Progenitor cell of endocrine pancreas (in vitro differentiated cells): Measurements from ENCODE around the gene PAQR3. TPM values are rescaled to one million over a fixed set of nuclear protein-coding genes. Genes with fewer than 3 reads are reported as not detected.

ENCODE experiments used
- DNase-seq: peaks from one replicate; pipeline ENCODE4 v3.0.0; 2021; ENCODE audit warnings: low spot score; ENCODE audit not compliant: unreplicated experiment
- H3K27ac Mint-ChIP-seq: 2 replicates; pipeline ENCODE4 v1.8.0; 2021; ENCODE audit warnings: mild to moderate bottlenecking, moderate library complexity, mixed read lengths
- H3K27me3 Mint-ChIP-seq: 2 replicates; pipeline ENCODE4 v1.8.0; 2021; ENCODE audit warnings: mixed read lengths
- H3K36me3 Mint-ChIP-seq: 2 replicates; pipeline ENCODE4 v1.8.0; 2022; ENCODE audit warnings: mixed read lengths; ENCODE audit not compliant: insufficient read depth
- H3K4me1 Mint-ChIP-seq: 2 replicates; pipeline ENCODE4 v1.8.0; 2021; ENCODE audit warnings: low read depth, mixed read lengths
- H3K4me3 Mint-ChIP-seq: 2 replicates; pipeline ENCODE4 v1.8.0; 2021; ENCODE audit warnings: low read depth, mild to moderate bottlenecking, moderate library complexity, mixed read lengths
- H3K9me3 Mint-ChIP-seq: 2 replicates; pipeline ENCODE4 v1.8.0; 2021; ENCODE audit warnings: low read depth, mixed read lengths
- total RNA-seq: library from RNA; stranded (reverse); gene quantifications from 2 replicates; pipeline ENCODE4 v1.2.1, GENCODE V29; 2021
- TF ChIP-seq, protein P1 (sequence below): fragments of 200-600 bp; sonication (generic); IDR thresholded peaks from one replicate; pipeline ENCODE4 v1.5.0; 2021; ENCODE audit warnings: antibody characterized with exemption, mild to moderate bottlenecking; ENCODE audit not compliant: unreplicated experiment

The PAQR3 gene
- total RNA-seq, 1 donor from 2014 or later: 16.2 TPM

DNA sequence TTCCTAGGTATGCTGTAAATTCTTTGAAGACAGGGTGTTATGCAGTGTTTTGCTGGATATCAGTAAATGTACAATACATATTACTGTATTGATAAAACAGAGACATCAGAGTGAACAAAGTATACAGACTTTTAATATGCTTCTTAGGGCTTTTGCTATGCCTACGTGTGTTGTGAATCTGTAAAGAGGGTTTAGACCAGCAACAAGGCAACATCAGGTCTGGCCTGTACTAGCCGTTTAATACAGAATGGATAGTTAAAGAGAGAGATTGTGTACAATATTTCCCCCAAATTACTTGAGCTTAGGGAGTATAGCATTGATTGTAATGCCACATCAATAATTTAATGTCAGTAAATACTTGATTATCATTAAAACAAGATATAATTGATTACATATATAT lies 75.2 kb downstream of the PAQR3 start:
- Mint-ChIP-seq H3K36me3 (peaks cover 5% of the 10 kb centered on the region), H3K27me3 (no peaks in the 10 kb centered on the region), H3K4me3 (no peak overlapping the region), H3K27ac (no peak overlapping the region), H3K9me3 (no peaks in the 10 kb centered on the region), H3K4me1 (peaks cover 26% of the 10 kb centered on the region)
- DNase-seq: no peak
- TF ChIP-seq, protein P1, sequence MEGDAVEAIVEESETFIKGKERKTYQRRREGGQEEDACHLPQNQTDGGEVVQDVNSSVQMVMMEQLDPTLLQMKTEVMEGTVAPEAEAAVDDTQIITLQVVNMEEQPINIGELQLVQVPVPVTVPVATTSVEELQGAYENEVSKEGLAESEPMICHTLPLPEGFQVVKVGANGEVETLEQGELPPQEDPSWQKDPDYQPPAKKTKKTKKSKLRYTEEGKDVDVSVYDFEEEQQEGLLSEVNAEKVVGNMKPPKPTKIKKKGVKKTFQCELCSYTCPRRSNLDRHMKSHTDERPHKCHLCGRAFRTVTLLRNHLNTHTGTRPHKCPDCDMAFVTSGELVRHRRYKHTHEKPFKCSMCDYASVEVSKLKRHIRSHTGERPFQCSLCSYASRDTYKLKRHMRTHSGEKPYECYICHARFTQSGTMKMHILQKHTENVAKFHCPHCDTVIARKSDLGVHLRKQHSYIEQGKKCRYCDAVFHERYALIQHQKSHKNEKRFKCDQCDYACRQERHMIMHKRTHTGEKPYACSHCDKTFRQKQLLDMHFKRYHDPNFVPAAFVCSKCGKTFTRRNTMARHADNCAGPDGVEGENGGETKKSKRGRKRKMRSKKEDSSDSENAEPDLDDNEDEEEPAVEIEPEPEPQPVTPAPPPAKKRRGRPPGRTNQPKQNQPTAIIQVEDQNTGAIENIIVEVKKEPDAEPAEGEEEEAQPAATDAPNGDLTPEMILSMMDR: no peak

DNA sequence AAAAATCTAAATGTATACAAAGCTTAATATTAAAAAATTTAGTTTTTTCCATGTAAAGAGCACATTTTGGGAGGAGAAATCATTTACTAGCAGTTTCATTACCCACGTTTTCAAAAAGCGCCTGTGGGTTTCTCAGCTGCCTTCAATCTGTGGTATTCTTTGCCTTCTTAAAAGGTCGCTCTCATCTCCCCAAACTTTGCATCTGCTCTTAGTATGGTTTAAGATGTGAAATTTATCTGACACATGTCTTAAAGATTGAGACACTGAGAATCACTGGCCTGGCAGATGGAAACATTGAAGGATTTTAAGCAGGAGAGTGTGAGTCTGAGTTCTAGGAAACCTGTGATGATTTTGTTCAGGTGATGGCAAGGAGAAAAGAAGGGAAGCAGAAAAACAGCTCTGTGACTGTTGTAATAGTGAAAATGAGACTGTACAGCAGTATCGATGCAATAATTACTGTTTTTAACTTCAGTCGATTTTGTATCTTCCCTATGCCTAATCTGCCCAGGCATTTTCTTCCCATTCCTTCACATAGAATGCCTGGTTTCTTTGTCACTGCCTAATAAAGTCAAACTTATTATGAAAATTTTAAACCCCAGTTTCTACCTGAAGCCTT lies 75.9 kb downstream of the PAQR3 start:
- Mint-ChIP-seq H3K36me3 (peaks cover 4% of the 10 kb centered on the region), H3K4me1 (peaks cover 26% of the 10 kb centered on the region), H3K27me3 (no peaks in the 10 kb centered on the region), H3K9me3 (no peaks in the 10 kb centered on the region), H3K4me3 (no peak overlapping the region), H3K27ac (no peak overlapping the region)
- DNase-seq: no peak
- TF ChIP-seq, protein P1: no peak

DNA sequence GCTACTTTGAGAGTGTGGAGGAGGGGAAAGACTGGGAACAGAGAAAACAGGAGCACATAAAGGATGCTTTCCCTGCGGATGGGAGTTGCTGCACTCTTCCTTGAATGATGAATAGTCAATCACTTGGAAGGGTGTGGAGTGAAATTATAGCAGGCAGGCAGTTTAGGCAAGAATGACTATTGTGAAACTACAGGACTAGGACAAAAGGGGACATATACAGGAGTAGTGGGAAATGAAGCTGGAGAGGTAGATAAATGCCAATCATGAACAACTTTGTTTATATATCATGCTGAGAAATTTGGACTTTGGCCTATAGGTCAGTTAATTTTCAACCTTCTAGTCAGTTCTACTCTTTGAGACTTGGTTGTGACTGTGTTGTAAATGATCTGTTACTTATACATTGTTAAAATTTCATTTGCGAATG lies 76.9 kb downstream of the PAQR3 start:
- Mint-ChIP-seq H3K9me3 (no peaks in the 10 kb centered on the region), H3K27me3 (no peaks in the 10 kb centered on the region), H3K27ac (no peak overlapping the region), H3K4me3 (no peak overlapping the region), H3K36me3 (peaks cover 2% of the 10 kb centered on the region), H3K4me1 (peaks cover 29% of the 10 kb centered on the region)
- TF ChIP-seq, protein P1: no peak
- DNase-seq: no peak

Other genes starting within 250 kb of the PAQR3 start
- gene BMP2K, start 163.1 kb downstream of the PAQR3 start, total RNA-seq: 32.5 and 35.2 TPM in 2 replicates